ENCODE results near the gene C2CD4A.

Gene C2CD4A

DNA sequence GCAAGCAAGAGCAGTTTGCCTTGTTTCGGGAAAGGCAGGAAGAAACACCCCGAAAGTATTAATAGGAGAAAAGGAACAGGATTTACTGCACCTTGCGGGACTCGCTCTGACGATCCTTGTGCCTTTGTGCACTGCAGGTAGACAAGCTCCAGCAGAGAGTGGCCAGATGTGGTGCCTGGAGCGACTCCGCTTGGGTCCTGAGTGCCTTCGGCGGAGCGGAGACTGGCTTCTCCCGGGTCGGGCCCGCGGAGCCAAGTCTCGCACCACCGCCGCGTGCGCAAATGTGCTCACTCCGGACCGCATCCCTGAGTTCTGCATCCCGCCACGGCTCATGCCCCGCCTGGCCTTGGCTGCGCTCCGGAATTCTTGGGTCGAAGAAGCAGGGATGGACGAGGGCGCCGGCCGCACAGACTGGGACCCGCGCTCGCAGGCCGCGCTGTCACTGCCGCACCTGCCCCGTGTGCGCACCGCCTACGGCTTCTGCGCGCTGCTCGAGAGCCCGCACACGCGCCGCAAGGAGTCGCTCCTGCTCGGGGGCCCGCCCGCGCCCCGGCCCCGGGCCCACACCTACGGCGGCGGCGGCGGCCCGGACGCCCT, 769 bp downstream of the C2CD4A start:
- Mint-ChIP-seq H3K27me3 (peaks cover 26% of the 10 kb centered on the region), H3K27ac (ENCODE audit: low read depth) (no peak overlapping the region), H3K4me3 (peak overlapping the region; percentile 82), H3K4me1 (peaks cover 15% of the 10 kb centered on the region), H3K36me3 (ENCODE audit: insufficient read depth) (no peaks in the 10 kb centered on the region), H3K9me3 (no peaks in the 10 kb centered on the region)
- DNase-seq (ENCODE audit: low spot score in 2 of 2) (no peak), ATAC-seq (replicated peaks; ENCODE audit: extremely low read depth, poor library complexity, severe bottlenecking) (peak; percentile 62)

DNA sequence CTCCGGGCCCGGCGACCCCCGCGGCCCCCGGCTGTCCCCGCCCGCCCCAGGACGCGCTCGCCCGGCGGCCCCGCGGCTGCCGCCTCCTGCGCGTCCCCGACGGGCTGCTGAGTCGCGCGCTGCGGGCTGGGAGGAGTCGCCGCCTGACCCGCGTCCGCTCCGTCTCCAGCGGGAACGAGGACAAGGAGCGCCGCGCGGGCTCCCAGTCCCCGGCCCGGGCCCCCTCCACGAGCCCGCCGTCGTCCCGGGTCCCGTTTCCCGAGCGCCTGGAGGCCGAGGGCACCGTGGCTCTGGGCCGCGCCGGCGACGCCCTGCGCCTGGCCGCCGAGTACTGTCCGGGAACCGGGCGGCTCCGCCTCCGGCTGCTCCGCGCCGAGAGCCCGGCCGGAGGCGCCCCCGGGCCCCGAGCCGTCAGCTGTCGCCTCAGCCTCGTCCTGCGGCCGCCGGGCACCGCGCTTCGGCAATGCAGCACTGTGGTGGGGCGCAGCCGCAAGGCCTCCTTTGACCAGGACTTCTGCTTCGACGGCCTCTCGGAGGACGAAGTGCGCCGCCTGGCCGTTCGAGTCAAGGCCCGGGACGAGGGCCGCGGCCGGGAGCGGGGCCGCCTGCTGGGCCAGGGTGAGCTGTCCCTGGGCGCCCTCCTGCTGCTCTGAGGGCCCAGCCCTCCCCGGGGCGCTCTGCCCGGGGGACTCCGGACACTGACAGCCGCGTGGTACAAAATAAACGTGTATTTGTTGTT, 1.5 kb downstream of the C2CD4A start:
- ATAC-seq (replicated peaks; ENCODE audit: extremely low read depth, poor library complexity, severe bottlenecking) (peak; percentile 19), DNase-seq (ENCODE audit: low spot score in 2 of 2) (no peak)
- H3K4me1 Mint-ChIP-seq, result peaks cover 15% of the 10 kb centered on the region
- H3K9me3 Mint-ChIP-seq, result no peaks in the 10 kb centered on the region
- no peaks in the 10 kb centered on the region for H3K36me3 Mint-ChIP-seq (ENCODE audit: insufficient read depth)
- H3K4me3 Mint-ChIP-seq, result peak overlapping the region; percentile 82
- H3K27me3 Mint-ChIP-seq, result peaks cover 33% of the 10 kb centered on the region
- no peak overlapping the region for H3K27ac Mint-ChIP-seq (ENCODE audit: low read depth)

DNA sequence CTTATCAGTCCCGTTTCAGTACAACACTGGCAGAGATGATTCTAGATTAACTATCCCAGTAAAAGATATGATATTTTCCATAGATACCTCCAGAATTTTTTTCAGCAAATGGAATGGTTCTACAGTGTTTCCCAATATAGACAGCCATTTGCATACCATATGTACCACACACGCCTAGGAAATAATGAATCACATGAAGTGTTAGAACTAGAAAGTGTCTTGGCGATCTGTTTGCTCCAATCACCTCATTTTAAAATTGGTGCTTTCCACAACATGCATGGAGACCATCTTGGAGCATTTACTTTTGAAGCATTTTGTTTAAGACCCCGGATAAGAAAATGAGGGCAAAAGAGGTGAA, 2.0 kb downstream of the C2CD4A start:
- Mint-ChIP-seq H3K36me3 (ENCODE audit: insufficient read depth) (no peaks in the 10 kb centered on the region), H3K27ac (ENCODE audit: low read depth) (no peak overlapping the region), H3K9me3 (no peaks in the 10 kb centered on the region), H3K4me1 (peaks cover 15% of the 10 kb centered on the region), H3K4me3 (peak overlapping the region; percentile 64), H3K27me3 (peaks cover 39% of the 10 kb centered on the region)
- DNase-seq (ENCODE audit: low spot score in 2 of 2), result no peak
- ATAC-seq (replicated peaks; ENCODE audit: extremely low read depth, poor library complexity, severe bottlenecking), result no peak

DNA sequence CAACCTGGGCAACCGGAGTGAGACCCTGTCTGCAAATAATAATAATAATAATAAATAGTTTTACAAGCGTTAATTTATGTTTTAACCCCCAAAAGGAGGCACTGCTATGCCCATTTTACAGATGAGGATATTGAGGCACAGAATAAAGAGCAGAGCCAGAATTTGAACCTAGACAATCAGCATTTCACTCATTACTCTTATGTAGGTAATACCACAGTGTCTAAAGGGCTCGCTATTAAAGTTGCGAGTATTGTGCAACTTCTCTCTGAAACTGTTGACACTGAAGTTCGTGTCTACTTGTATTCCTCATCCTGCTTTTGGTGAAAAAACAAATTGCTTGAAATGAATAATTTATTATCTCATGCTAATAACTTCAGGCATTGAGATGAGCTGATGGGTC, 2.8 kb downstream of the C2CD4A start:
- no peak overlapping the region for H3K27ac Mint-ChIP-seq (ENCODE audit: low read depth)
- H3K36me3 Mint-ChIP-seq (ENCODE audit: insufficient read depth), result no peaks in the 10 kb centered on the region
- no peak for ATAC-seq (replicated peaks; ENCODE audit: extremely low read depth, poor library complexity, severe bottlenecking)
- H3K4me3 Mint-ChIP-seq, result no peak overlapping the region
- peaks cover 46% of the 10 kb centered on the region for H3K27me3 Mint-ChIP-seq
- no peak for DNase-seq (ENCODE audit: low spot score in 2 of 2)
- H3K9me3 Mint-ChIP-seq, result no peaks in the 10 kb centered on the region
- peaks cover 15% of the 10 kb centered on the region for H3K4me1 Mint-ChIP-seq

DNA sequence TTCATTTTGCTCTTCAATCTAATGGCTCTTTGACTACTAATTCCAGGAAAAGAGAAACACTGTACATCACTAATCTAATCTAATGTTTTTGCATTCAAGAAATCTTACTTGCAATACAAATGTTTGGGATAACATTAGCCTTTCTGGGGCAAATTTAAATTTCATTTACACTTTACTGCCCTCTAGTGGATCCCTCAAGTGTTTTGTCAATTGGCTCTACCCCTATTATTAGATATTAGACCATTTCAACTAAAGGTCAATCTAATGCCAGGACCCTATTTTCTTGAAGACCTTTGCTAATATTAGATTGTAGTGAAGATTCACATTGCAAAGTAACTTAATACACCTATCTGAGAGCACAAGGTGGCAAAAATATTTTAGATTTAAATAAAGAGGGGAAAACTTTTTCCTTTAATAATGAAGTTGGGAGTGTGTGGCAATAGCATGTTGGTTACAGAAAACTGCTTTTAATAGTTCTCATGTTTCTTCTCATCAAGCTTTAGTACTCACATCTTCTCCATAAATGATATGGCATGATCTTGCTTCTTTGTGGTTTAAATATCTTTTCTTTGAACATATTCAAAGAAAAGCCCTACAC, 5.0 kb downstream of the C2CD4A start:
- DNase-seq (ENCODE audit: low spot score in 2 of 2) (no peak), ATAC-seq (replicated peaks; ENCODE audit: extremely low read depth, poor library complexity, severe bottlenecking) (no peak)
- Mint-ChIP-seq H3K27me3 (peaks cover 35% of the 10 kb centered on the region), H3K36me3 (ENCODE audit: insufficient read depth) (no peaks in the 10 kb centered on the region), H3K27ac (ENCODE audit: low read depth) (no peak overlapping the region), H3K4me3 (no peak overlapping the region), H3K4me1 (peaks cover 7% of the 10 kb centered on the region), H3K9me3 (no peaks in the 10 kb centered on the region)

DNA sequence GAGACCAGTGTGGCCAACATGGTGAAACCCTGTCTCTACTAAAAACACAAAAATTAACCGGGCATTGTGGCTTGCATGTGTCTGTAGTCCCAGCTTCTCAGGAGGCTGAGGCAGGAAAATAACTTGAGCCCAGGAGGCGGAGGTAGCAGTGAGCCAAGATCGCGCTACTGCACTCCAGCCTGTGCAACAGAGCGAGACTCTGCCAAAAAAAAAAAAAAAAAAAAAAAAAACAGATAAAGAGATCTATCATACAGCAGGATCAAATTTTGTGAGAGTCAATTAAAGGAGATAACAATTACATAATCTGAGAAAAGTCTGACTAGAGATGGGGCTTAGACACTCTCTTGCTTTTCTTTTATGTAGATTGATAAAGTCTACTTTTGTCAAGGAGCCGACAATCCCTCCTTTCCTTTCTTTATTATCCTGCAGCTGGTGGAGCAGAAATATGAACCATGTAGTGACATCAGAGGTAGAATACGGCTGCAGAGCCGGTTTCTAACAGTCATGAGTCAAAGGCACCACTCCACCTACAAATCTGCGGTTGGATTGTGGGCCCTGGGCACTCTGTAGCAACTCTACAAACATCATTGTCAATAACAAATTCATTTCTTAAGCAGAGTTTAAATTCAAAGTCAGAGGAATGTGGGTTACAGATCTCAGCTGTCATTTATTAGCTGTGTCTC, 9.0 kb downstream of the C2CD4A start:
- ATAC-seq (replicated peaks; ENCODE audit: extremely low read depth, poor library complexity, severe bottlenecking), result no peak

DNA sequence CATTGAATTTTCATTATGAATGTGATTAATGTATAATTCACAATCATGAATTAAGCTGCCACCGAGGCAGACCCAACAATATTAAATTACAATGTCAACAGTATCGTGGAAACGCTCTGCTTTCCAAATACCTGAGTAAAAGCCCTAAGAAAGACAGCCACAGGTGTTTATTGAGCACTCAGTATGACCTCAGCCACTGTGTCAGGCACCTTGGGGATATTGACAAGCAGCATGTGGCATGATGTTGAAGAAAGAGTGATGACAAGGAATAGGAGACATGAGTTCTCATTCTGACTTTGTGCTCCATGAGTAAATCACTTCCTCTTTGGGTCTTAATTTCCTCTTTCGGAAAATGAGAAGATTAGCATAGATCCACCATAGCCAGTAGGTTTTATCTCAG, 12.8 kb downstream of the C2CD4A start:
- peaks cover 9% of the 10 kb centered on the region for H3K27me3 Mint-ChIP-seq
- DNase-seq (ENCODE audit: low spot score in 2 of 2), result no peak
- ATAC-seq (replicated peaks; ENCODE audit: extremely low read depth, poor library complexity, severe bottlenecking), result no peak

More for the DNA sequence above, 9.0 kb downstream of the C2CD4A start:
- Mint-ChIP-seq H3K27me3 (peaks cover 26% of the 10 kb centered on the region), H3K4me3 (no peak overlapping the region), H3K4me1 (no peaks in the 10 kb centered on the region), H3K9me3 (no peaks in the 10 kb centered on the region), H3K27ac (ENCODE audit: low read depth) (no peak overlapping the region), H3K36me3 (ENCODE audit: insufficient read depth) (no peaks in the 10 kb centered on the region)
- DNase-seq (ENCODE audit: low spot score in 2 of 2), result no peak

DNA sequence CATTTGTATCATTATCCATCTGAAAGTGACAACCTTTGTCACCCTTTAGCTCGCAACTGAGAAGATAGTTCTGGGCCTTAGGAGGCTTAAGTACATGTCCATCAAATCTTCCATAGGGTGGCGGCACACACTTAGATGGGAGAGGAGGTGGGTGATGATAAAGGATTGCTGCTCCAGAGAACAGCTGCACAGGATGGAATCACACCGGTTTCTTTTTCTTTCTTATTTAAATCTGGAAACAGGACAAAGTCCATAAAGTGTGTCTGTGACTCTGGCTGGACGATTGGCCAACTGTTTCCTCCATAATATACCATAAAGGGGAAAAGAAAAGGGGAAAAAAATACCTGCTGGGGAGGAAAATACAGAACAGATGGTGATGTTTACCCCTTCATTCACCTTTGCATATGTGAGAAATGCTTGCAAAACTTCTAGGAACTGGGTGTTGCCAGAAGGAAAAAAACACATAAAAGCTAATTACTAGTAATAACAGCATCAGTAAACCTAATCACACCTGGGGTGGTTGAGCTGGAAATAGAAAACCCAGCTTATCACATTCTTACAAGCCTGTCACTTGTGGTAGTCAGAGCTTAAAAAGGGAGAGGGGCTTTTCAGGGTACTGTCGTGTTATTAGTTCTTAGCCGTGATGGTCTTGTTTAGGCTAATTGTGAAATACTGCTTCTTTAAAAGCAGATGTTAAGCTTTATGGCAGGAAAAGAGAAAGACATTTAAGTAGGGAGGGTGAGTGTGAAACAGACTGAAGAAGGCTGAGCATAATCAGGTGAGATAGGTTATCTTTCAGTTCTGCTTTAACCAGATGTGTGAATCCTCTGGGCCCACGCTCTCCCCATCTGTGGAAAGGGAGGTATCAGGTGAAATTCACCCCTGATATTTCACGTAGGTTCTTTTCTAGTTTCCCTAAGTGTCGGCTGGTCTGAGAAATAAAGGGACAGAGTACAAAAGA, 16.7 kb downstream of the C2CD4A start:
- H3K36me3 Mint-ChIP-seq (ENCODE audit: insufficient read depth), result no peaks in the 10 kb centered on the region
- H3K4me3 Mint-ChIP-seq, result no peak overlapping the region
- no peaks in the 10 kb centered on the region for H3K9me3 Mint-ChIP-seq
- H3K27ac Mint-ChIP-seq (ENCODE audit: low read depth), result no peak overlapping the region
- H3K27me3 Mint-ChIP-seq, result peaks cover 9% of the 10 kb centered on the region
- DNase-seq (ENCODE audit: low spot score in 2 of 2), result no peak
- no peak for ATAC-seq (replicated peaks; ENCODE audit: extremely low read depth, poor library complexity, severe bottlenecking)
- H3K4me1 Mint-ChIP-seq, result no peaks in the 10 kb centered on the region

More for the DNA sequence above, 12.8 kb downstream of the C2CD4A start:
- Mint-ChIP-seq H3K4me1 (no peaks in the 10 kb centered on the region), H3K36me3 (ENCODE audit: insufficient read depth) (no peaks in the 10 kb centered on the region), H3K4me3 (no peak overlapping the region), H3K27ac (ENCODE audit: low read depth) (no peak overlapping the region), H3K9me3 (no peaks in the 10 kb centered on the region)

DNA sequence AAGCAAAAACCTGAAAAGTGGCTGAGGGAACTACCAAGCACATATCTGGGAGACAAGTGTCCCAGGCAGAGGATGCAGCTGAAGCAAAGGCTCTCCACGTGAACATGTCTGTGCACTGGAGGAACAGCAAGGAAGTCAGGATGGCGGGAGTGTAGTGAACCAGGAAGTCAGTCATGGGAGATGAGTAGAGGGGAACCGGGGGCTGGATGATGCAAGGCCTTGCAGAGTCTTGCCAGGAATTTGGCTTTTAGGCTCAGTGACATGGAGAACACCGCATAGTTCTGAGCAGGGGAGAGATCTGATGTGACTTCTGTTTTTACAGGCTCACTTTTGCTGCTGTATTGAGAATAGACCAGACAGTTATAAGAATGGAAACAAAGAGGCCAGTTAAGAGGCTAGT, 19.0 kb downstream of the C2CD4A start:
- DNase-seq (ENCODE audit: low spot score in 2 of 2) (no peak), ATAC-seq (replicated peaks; ENCODE audit: extremely low read depth, poor library complexity, severe bottlenecking) (no peak)
- Mint-ChIP-seq H3K27ac (ENCODE audit: low read depth) (no peak overlapping the region), H3K4me1 (no peaks in the 10 kb centered on the region), H3K27me3 (peaks cover 19% of the 10 kb centered on the region), H3K36me3 (ENCODE audit: insufficient read depth) (no peaks in the 10 kb centered on the region), H3K9me3 (no peaks in the 10 kb centered on the region), H3K4me3 (no peak overlapping the region)

DNA sequence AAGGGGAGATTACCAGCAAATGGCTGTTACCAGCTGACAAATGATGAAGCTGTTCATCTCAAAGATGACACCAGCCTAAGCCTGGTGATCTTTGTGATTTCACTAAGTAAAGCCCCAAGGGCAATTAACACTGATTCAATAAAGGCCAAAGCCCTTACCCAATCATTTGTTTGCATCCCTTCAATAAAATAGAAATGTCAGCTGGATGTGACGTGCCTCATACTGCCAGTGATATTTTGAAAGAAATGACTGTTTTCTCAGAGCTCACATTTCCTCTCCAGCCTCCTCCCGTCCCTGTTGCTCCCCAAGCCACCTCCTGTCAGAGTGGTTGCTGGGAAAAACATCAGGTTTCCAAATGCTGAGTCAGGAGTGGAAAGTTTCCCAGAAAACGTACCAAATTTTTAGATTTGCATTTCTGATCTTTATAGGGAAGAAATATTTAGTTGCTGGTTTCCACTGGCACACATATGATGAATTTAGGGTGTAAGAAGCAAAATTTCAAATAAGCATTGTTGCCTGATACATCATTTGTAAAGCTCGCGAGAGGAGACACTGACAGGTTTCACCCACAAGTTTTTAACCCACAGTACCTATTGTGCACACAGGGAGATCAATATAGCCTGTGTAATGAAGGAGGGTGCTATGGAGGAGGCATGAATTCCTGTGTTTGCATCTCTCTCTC, 21.0 kb downstream of the C2CD4A start:
- no peaks in the 10 kb centered on the region for H3K4me1 Mint-ChIP-seq
- no peaks in the 10 kb centered on the region for H3K9me3 Mint-ChIP-seq
- peaks cover 21% of the 10 kb centered on the region for H3K27me3 Mint-ChIP-seq
- H3K4me3 Mint-ChIP-seq, result no peak overlapping the region
- ATAC-seq (replicated peaks; ENCODE audit: extremely low read depth, poor library complexity, severe bottlenecking), result no peak
- DNase-seq (ENCODE audit: low spot score in 2 of 2), result no peak
- no peaks in the 10 kb centered on the region for H3K36me3 Mint-ChIP-seq (ENCODE audit: insufficient read depth)
- H3K27ac Mint-ChIP-seq (ENCODE audit: low read depth), result no peak overlapping the region

DNA sequence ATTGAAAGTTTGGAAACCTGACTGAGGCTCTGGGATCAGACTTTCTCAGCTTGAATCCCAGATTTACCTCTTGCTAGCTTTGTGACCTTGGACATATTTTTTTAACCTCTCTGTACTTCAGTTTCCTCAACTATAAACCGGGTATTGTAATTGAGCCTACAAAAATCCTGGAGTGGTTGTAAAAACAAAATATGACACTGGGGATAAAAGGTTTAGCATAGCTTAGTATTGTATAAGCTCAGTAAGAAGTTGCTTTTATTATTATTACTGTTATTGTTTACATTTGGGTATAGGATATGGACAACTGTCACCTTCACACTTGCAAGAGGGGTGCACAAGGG, 21.5 kb downstream of the C2CD4A start:
- Mint-ChIP-seq H3K27ac (ENCODE audit: low read depth) (no peak overlapping the region), H3K4me1 (no peaks in the 10 kb centered on the region), H3K27me3 (peaks cover 20% of the 10 kb centered on the region), H3K4me3 (no peak overlapping the region), H3K36me3 (ENCODE audit: insufficient read depth) (no peaks in the 10 kb centered on the region), H3K9me3 (no peaks in the 10 kb centered on the region)
- no peak for DNase-seq (ENCODE audit: low spot score in 2 of 2)
- no peak for ATAC-seq (replicated peaks; ENCODE audit: extremely low read depth, poor library complexity, severe bottlenecking)

DNA sequence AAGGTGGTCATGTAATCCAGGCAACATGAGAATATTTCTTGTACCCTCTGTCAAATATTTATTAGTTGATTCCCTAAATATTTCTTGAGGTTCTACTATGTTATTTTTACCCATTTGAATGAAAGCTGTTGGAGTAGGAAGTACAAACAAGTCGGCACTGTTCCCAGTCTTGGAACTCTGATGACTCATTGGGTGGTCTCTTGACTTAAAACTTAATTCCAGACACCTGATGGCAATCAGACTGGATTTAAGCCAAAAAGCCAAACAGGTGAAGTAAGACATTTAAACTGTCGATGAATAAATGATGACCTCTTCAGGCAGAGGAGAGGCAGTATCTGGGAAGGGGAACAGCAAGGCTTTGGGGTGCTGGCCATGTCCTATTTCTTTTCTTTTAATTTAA, 22.8 kb downstream of the C2CD4A start:
- no peaks in the 10 kb centered on the region for H3K36me3 Mint-ChIP-seq (ENCODE audit: insufficient read depth)
- peaks cover 12% of the 10 kb centered on the region for H3K27me3 Mint-ChIP-seq
- no peak overlapping the region for H3K4me3 Mint-ChIP-seq
- no peak overlapping the region for H3K27ac Mint-ChIP-seq (ENCODE audit: low read depth)
- no peaks in the 10 kb centered on the region for H3K9me3 Mint-ChIP-seq
- no peaks in the 10 kb centered on the region for H3K4me1 Mint-ChIP-seq
- DNase-seq (ENCODE audit: low spot score in 2 of 2) (no peak), ATAC-seq (replicated peaks; ENCODE audit: extremely low read depth, poor library complexity, severe bottlenecking) (no peak)

Data from central memory CD8-positive, alpha-beta T cell (primary cell).